Right lobe of liver (tissue), 6 donors: ENCODE measurements around the gene DCAF6. TPM values are rescaled to one million over a fixed set of nuclear protein-coding genes. Genes with fewer than 3 reads are reported as not detected.
"Not testable (repeated sequence)": the region's sequence is repeated elsewhere in the genome, so short reads cannot be mapped to it uniquely, and the experiment has no call there.

Source experiments
- ATAC-seq, 4 donors: fragments of 200-7000 bp; cut with Tn5 transposase; one replicate each; pipeline ENCODE4 v1.9.1; 2020; ENCODE audit warnings: mild to moderate bottlenecking in 4 of 4, moderate library complexity in 4 of 4
- DNase-seq, 3 donors: peaks; one replicate each; pipeline ENCODE4 v3.0.0-alpha.2; 2020
- H3K27ac ChIP-seq, 3 donors: fragments of 200-600 bp; one replicate each; pipeline ENCODE4 v1.8.0; 2022
- H3K27me3 ChIP-seq, 2 donors: fragments of 200-600 bp; one replicate each; pipeline ENCODE4 v1.8.0; 2022
- H3K36me3 ChIP-seq, 4 donors: fragments of 200-600 bp; sonication (generic) in 1 of 4; one replicate each; pipeline versions ENCODE4 v1.5.1 to v1.8.0; 2017 to 2022; ENCODE audit warnings: control low read depth in 1 of 4
- H3K4me1 ChIP-seq, 4 donors: fragments of 200-600 bp; sonication (generic) in 1 of 4; one replicate each; pipeline versions ENCODE4 v1.5.1 to v1.8.0; 2017 to 2022; ENCODE audit warnings: control low read depth in 1 of 4
- H3K4me3 ChIP-seq, 3 donors: fragments of 200-600 bp; one replicate each; pipeline ENCODE4 v1.8.0; 2022
- H3K9me3 ChIP-seq, 4 donors: fragments of 200-600 bp; sonication (generic) in 1 of 4; one replicate each; pipeline versions ENCODE4 v1.5.1 to v1.8.0; 2017 to 2022; ENCODE audit warnings: control low read depth in 1 of 4
- CTCF ChIP-seq, 4 donors: fragments of 200-600 bp in 3 of 4; fragments of 450-650 bp in 1 of 4; IDR thresholded peaks; one replicate each; pipeline versions ENCODE4 v1.5.1 to v1.8.0; 2016 to 2022; ENCODE audit warnings: antibody characterized with exemption in 4 of 4, mild to moderate bottlenecking in 2 of 4
- POLR2A ChIP-seq: fragments of 450-650 bp; IDR thresholded peaks from one replicate; pipeline ENCODE4 v1.6.1; 2017; ENCODE audit warnings: antibody characterized with exemption, mild to moderate bottlenecking
- WGBS: methylation state at CpG from one replicate; pipeline ENCODE4 v1.1.6; 2018; ENCODE audit warnings: low coverage, low lambda C conversion rate; ENCODE audit not compliant: insufficient coverage; ENCODE audit errors: missing lambda C conversion rate; 5-methylcytosine and 5-hydroxymethylcytosine counted together
- intact Hi-C, 2 donors: fragments of 100-400 bp; cut with DNase I; formaldehyde crosslinking; loops; one replicate each; pipeline versions ENCODE4 v1.11.2 to v1.14.1; 2022
- long read RNA-seq: library from polyadenylated mRNA; unstranded; transcript quantifications from one replicate; pipeline ENCODE4 v2.0.0, GENCODE V29; 2019
- total RNA-seq, 6 experiments: library from RNA; depleted of rRNA in 2 of 6; stranded (reverse); fragments of >200 nt in 2 of 6; fragmentation: NEBNext Ultra II Directional in 3 of 6; extraction: Animal tissue kit (Norgen Biotek cat#: 25700) in 3 of 6; gene quantifications; one replicate each; pipeline versions ENCODE4 v1.1.0 to v1.2.4, GENCODE V29; 2016 to 2023
- donor health status: DM: no; HTN: yes; CAD: no.
- donor health status: DM: no; HTN: no; CAD: no.
- donor health status: DM: no; HTN: no; CAD: no.
- donor health status: DM: no; HTN: yes; CAD: no.
- donor health status: DM: no; HTN: yes; CAD: no.

The DCAF6 gene
- 10 to 100 TPM; 35.8 to 65.9 (median 48.8) TPM for total RNA-seq
- long read RNA-seq, partial matches to known transcripts: 4 of 5 reads
- long read RNA-seq, other reads (novel, unspliced or antisense): 1 of 5 reads

DNA sequence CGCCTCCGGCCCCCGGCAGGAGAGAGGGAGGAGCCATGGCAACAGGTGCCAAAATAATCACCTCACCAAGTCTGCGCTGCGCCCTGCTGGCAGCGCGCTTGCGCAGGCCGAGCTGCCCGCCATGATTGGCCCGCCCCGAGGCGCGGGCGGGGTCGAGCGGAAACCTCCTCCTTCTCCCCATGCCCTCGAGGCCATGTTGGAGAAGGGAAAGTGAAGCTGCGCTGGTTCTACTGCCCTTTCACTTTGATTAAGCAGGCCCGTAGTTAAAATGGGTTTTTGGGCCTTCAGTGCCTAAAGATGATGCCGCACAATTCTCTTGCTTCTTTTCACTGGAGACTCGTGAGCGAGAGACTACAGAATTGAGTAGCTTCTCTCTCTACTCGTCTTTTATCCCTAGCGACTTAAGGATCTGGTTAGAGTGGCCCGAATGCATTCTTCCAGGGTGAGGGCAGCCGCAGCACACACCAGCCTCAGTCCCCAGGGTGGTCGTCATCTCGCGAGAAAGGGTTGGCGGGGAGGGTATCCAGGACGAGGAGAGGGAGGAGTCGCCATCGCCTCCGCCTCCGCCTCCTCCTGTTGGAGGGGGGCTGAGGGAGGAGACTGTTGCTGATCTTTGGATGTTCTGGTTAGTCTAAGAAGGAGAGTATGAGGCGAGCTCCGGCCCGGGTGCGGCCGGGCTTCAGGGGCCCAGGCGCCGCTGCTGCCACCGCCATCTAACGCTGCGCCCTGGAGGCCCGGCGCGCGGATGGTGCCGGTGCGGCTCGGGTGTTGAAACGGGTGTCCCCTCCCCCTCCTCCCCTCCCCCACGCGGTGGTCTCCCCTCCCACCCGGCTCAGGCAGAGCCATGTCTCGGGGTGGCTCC lies at the start of gene DCAF6:
Gene DCAF6 (plus strand): TSS at position 616 of the 862 bp plus-strand sequence. CDS start 229 bp downstream, at position 845.
- H3K36me3 ChIP-seq: no peaks in the 10 kb centered on the region
- peak within 1 kb of the TSS; percentile 94 to 95 (median 94) for H3K27ac ChIP-seq
- DNase-seq: peak; percentile 97 to 98 (median 98)
- H3K4me1 ChIP-seq: peaks cover 0 to 25% (median 3%) of the 10 kb centered on the region in 4 donors
- ATAC-seq: peak; percentile 81 to 91 (median 85)
- WGBS: 0% methylated on average over 22 of the region's 58 CpGs
- peak within 1 kb of the TSS; percentile 74 to 88 (median 79) for H3K4me3 ChIP-seq
- H3K9me3 ChIP-seq: no peaks in the 10 kb centered on the region
- TF ChIP-seq CTCF (IDR thresholded peaks at IDR 0.05) (peak in 1 of 4 donors; percentile 14), POLR2A (peak; percentile 95)
- intact Hi-C loops: no loop called here
- no peaks in the 10 kb centered on the region for H3K27me3 ChIP-seq

GRCh38 chr1:167887187-167887586 lies 49.3 kb upstream of the DCAF6 start:
- 85% methylated on average over 2 of the region's 2 CpGs for WGBS

DNA sequence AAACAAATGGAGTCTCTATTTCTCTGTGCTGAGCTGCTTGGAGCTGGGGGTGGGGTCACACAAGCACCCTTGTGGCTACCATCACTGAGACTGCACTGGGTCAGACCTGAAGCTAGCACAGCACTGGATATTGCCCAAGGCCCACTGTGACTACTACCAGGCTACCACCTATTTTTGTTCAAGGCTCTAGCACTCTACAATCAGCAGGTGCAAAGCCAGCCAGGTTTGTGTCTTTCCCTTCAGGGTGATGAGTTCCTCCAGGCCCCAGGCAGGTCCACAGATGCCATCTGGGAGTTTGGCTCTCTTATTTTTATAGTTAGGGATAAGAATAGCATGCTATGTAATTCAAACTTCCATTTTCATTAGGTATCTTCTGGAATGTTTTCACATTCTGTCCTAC lies 46.1 kb upstream of the DCAF6 start:
- intact Hi-C loops: no loop called here

More at GRCh38 chr1:167887187-167887586, 49.3 kb upstream of the DCAF6 start:
- intact Hi-C loops, H3K36me3 ChIP-seq, H3K27me3 ChIP-seq, ATAC-seq, H3K4me1 ChIP-seq, DNase-seq, H3K27ac ChIP-seq, H3K9me3 ChIP-seq, H3K4me3 ChIP-seq: not testable (repeated sequence)

DNA sequence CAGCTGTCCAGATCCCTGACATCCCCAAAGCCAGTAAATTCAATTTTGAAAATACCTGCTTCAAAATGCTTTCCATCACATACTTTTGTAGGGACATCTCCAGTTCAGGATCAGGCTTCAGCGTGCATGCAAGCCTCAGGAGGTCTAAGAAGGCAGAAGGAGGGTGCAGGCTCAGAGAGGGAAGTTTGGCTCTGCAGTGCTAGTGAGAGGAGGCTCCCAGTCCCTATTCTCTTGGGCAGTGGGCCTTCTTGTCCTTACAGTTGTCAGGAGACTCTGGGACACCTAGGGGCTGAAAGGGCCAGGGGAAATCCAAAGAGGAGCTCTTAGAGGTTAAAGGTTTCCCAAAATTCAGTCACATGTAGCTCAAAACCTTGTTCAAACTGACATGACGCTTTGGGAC lies 42.7 kb upstream of the DCAF6 start:
- H3K4me1 ChIP-seq: peaks cover 0 to 7% (median 2%) of the 10 kb centered on the region in 4 donors
- DNase-seq (no peak), ATAC-seq (no peak)
- intact Hi-C loops: no loop called here
- H3K9me3 ChIP-seq: no peaks in the 10 kb centered on the region
- WGBS: 90% methylated on average over 2 of the region's 2 CpGs
- TF ChIP-seq POLR2A (no peak), CTCF (IDR thresholded peaks at IDR 0.05) (no peak)
- H3K27ac ChIP-seq: no peak overlapping the region
- no peaks in the 10 kb centered on the region for H3K36me3 ChIP-seq
- no peaks in the 10 kb centered on the region for H3K27me3 ChIP-seq
- no peak overlapping the region for H3K4me3 ChIP-seq

More for the DNA sequence above, 46.1 kb upstream of the DCAF6 start:
- Histone ChIP-seq H3K27me3 (no peaks in the 10 kb centered on the region), H3K4me1 (no peaks in the 10 kb centered on the region), H3K9me3 (no peaks in the 10 kb centered on the region), H3K27ac (no peak overlapping the region), H3K4me3 (no peak overlapping the region), H3K36me3 (no peaks in the 10 kb centered on the region)
- DNase-seq (no peak), ATAC-seq (no peak)
- TF ChIP-seq POLR2A (no peak), CTCF (IDR thresholded peaks at IDR 0.05) (no peak)

DNA sequence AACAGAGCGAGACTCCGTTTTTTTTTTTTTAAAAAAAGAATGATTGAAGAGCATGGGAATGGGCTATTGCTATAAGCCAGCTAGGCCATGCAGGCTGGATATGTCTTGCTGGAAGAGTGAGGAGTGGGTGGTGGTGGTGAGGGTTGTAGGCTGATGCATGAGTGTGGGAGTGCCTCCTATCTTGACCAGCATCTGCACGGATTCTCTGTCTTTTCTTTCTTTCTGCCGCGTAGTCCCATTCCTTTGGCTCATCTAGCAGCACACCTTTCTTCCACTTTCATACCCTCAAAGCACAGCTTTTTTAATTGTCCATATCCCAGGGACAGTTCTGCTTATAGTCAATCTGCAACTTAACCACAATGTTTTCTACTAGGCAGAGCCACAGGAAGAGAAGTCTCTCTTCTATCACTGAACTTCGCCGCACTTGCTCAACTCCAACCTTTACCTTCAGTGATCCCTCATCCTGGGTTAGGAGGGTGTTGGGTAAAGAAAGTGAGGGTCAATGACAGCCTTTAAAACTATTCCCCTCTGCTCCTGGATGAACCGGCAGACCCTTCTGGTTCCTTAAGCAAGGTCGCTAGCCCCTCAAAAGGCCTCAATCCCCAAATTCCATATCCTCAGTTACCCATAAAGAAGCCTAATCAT lies 37.8 kb upstream of the DCAF6 start:
- no peak for TF ChIP-seq POLR2A
- no peak for TF ChIP-seq CTCF (IDR thresholded peaks at IDR 0.05)
- H3K27me3 ChIP-seq: no peaks in the 10 kb centered on the region
- H3K27ac ChIP-seq: peak overlapping the region; percentile 28 to 74 (median 58)
- no peaks in the 10 kb centered on the region for H3K9me3 ChIP-seq
- DNase-seq: no peak
- H3K4me3 ChIP-seq: no peak overlapping the region
- H3K36me3 ChIP-seq: no peaks in the 10 kb centered on the region
- 63% methylated on average over 7 of the region's 9 CpGs for WGBS
- ATAC-seq: peak; percentile 39 to 69 (median 60)
- peaks cover 0 to 15% (median 4%) of the 10 kb centered on the region in 4 donors for H3K4me1 ChIP-seq
- intact Hi-C loops: no loop called here
